ENCODE data around the gene GDF9.

Gene GDF9

GRCh38 chr5:132901036-132901435 is 34.8 kb upstream of the GDF9 start:
- TF ChIP-seq CTCF (IDR thresholded peaks at IDR 0.05): no peak
- Histone ChIP-seq H3K4me3 (no peak overlapping the region), H3K27ac (no peak overlapping the region)
- no peak for DNase-seq (ENCODE audit: low spot score)

- no peak for TF ChIP-seq CTCF (IDR thresholded peaks at IDR 0.05)
- no peak for DNase-seq (ENCODE audit: low spot score)
- no peak overlapping the region for H3K4me3 ChIP-seq
- no peak overlapping the region for H3K27ac ChIP-seq
These were observed 31.8 kb upstream of the GDF9 start for GRCh38 chr5:132898094-132898493.

GRCh38 chr5:132896685-132897084 is 30.4 kb upstream of the GDF9 start:
- DNase-seq (ENCODE audit: low spot score): no peak
- H3K4me3 ChIP-seq: no peak overlapping the region
- no peak overlapping the region for H3K27ac ChIP-seq
- TF ChIP-seq CTCF (IDR thresholded peaks at IDR 0.05): no peak

GRCh38 chr5:132895719-132896305 is 29.5 kb upstream of the GDF9 start:
- no peak for TF ChIP-seq CTCF (IDR thresholded peaks at IDR 0.05)
- H3K27ac ChIP-seq: peak overlapping the region in 1 of 2 donors; percentile 18
- H3K4me3 ChIP-seq: no peak overlapping the region
- no peak for DNase-seq (ENCODE audit: low spot score)

- Histone ChIP-seq H3K27ac (no peak overlapping the region), H3K4me3 (no peak overlapping the region)
- no peak for DNase-seq (ENCODE audit: low spot score)
- TF ChIP-seq CTCF (IDR thresholded peaks at IDR 0.05): no peak
These were observed 24.5 kb upstream of the GDF9 start for GRCh38 chr5:132890817-132891216.

- no peak for DNase-seq (ENCODE audit: low spot score)
- no peak overlapping the region for H3K27ac ChIP-seq
- no peak overlapping the region for H3K4me3 ChIP-seq
- no peak for TF ChIP-seq CTCF (IDR thresholded peaks at IDR 0.05)
These were observed 23.2 kb upstream of the GDF9 start for GRCh38 chr5:132889501-132889900.

DNA sequence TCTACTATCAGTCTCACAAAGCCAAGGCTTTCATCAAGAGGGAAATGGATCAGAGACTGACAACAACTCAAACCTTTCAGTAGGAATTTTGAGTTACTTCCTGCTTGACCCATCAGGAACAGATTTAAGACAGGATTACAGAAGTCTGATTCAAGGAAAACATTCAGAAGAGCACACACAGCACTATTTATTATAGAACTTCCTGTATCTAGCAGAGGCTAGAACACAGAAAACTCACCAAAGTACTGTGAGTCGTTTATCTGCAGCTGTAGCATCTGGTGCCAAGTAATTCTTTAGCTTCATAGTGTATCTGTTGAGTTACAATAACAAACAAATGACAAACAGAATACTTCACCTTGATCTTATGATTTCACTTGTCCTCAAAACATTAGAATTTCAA is 21.0 kb upstream of the GDF9 start:
- no peak overlapping the region for H3K27ac ChIP-seq
- no peak for DNase-seq (ENCODE audit: low spot score)
- no peak for TF ChIP-seq CTCF (IDR thresholded peaks at IDR 0.05)
- no peak overlapping the region for H3K4me3 ChIP-seq
